OCI-LY1 (cell line): ENCODE results near the gene EVI5L.

Experiments
- H2AFZ ChIP-seq: fragments of 200-600 bp; sonication (generic), shearing (Covaris generic); 2 replicates; pipeline ENCODE4 v1.6.0; 2014; ENCODE audit warnings: antibody characterized with exemption, mild to moderate bottlenecking, low read length
- H3F3A ChIP-seq: fragments of 200-600 bp; sonication (generic), shearing (Covaris generic); 2 replicates; pipeline ENCODE4 v1.6.0; 2014; ENCODE audit warnings: mild to moderate bottlenecking, antibody characterized with exemption, low read length, moderate library complexity; ENCODE audit not compliant: insufficient read depth
- H3K27ac ChIP-seq: fragments of 200-600 bp; sonication (generic); 2 replicates; pipeline ENCODE4 v1.5.1; 2014; ENCODE audit warnings: low read length, mixed run types, mild to moderate bottlenecking, low read depth; ENCODE audit not compliant: poor library complexity, severe bottlenecking
- H3K27me3 ChIP-seq: fragments of 200-600 bp; sonication (generic); 2 replicates; pipeline ENCODE4 v1.6.0; 2014; ENCODE audit warnings: antibody characterized with exemption, mild to moderate bottlenecking, low read length, moderate library complexity; ENCODE audit not compliant: insufficient read depth
- H3K36me3 ChIP-seq: fragments of 200-600 bp; sonication (generic); 2 replicates; pipeline ENCODE4 v1.6.1; 2014; ENCODE audit warnings: mild to moderate bottlenecking, antibody characterized with exemption, low read length, moderate library complexity, mixed read lengths; ENCODE audit not compliant: insufficient read depth
- H3K4me1 ChIP-seq: fragments of 200-600 bp; sonication (generic); 2 replicates; pipeline ENCODE4 v1.5.1; 2014; ENCODE audit warnings: mild to moderate bottlenecking, low read length, moderate library complexity; ENCODE audit not compliant: insufficient read depth, severe bottlenecking
- H3K4me2 ChIP-seq: fragments of 200-600 bp; sonication (generic), shearing (Covaris generic); 2 replicates; pipeline ENCODE4 v1.6.1; 2014; ENCODE audit warnings: low read length
- H3K4me3 ChIP-seq: fragments of 200-600 bp; sonication (generic); 2 replicates; pipeline ENCODE4 v1.5.1; 2014; ENCODE audit warnings: low read length, low read depth, mild to moderate bottlenecking, mixed read lengths; ENCODE audit not compliant: poor library complexity, severe bottlenecking
- H3K79me2 ChIP-seq: fragments of 200-600 bp; shearing (Covaris generic); 2 replicates; pipeline ENCODE4 v1.6.1; 2016; ENCODE audit warnings: mixed run types, low read length, mixed read lengths; ENCODE audit not compliant: insufficient read depth
- H3K9ac ChIP-seq: fragments of 200-600 bp; sonication (generic), shearing (Covaris generic); 2 replicates; pipeline ENCODE4 v1.6.1; 2014; ENCODE audit warnings: mild to moderate bottlenecking, low read length, mixed read lengths
- H3K9me2 ChIP-seq: fragments of 200-600 bp; sonication (generic), shearing (Covaris generic); 2 replicates; pipeline ENCODE4 v1.6.1; 2014; ENCODE audit warnings: low read depth, mild to moderate bottlenecking, low read length, mixed read lengths
- H3K9me3 ChIP-seq: fragments of 200-600 bp; shearing (Covaris generic); 2 replicates; pipeline ENCODE4 v1.6.1; 2014; ENCODE audit warnings: low read length, mixed read lengths
- H4K20me1 ChIP-seq: fragments of 200-600 bp; sonication (generic), shearing (Covaris generic); 2 replicates; pipeline ENCODE4 v1.6.0; 2016; ENCODE audit warnings: mild to moderate bottlenecking, low read length; ENCODE audit not compliant: insufficient read depth
- EZH2 ChIP-seq: fragments of 200-600 bp; sonication (generic), shearing (Covaris generic); IDR thresholded peaks from 2 replicates; pipeline ENCODE4 v1.8.0; 2017; ENCODE audit warnings: borderline replicate concordance, mixed run types, mild to moderate bottlenecking, antibody characterized with exemption, low read length, moderate library complexity, mixed read lengths
- TF ChIP-seq, protein P1 (sequence below): fragments of 200-600 bp; sonication (generic), shearing (Covaris generic); IDR thresholded peaks from 2 replicates; pipeline ENCODE4 v1.5.1; 2017; ENCODE audit warnings: mild to moderate bottlenecking, antibody characterized with exemption, low read length, moderate library complexity, mixed read lengths

EVI5L gene

DNA sequence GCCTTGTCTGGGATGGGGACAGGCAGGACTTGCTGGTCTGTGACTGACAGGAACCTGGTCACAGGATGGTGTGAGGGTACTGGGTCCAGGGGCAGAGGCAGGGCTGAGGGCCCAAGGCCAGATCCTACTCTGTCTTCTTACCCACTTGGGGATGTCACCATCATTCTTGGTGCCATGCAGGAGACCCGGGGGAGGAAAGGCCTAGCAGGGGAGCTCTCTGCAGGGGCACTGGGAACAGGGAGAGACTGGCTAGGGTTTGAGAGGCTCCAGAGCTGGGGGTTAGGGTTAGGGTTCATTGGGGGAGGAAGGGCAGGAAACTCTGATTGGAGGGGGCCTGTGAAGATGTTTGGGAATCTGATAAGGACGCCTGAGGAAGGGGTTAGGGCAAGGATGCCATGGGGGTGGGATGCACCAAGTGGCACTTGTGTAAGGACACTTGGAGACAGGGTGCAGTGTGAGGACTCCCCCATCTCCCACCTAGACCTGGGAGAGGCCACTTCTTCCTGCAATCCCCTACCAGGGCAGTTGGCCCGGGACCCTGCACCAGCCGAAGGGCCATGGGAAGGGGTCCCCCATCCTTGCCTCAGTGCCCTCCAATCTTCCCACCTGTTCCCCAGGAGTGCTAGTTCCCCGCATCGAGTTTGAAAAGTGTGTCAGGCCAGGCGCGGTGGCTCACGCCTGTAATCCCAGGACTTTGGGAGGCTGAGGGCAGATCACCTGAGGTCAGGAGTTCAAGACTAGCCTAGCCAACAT is 37.2 kb downstream of the EVI5L start:
- Histone ChIP-seq H3K4me1 (peaks cover 18% of the 10 kb centered on the region), H3F3A (0 out of 2 replicates have a peak, but pooled peaks cover 3% of the 10 kb centered on the region), H3K4me2 (no peak overlapping the region), H4K20me1 (no peaks in the 10 kb centered on the region), H3K27me3 (no peaks in the 10 kb centered on the region), H2AFZ (no peak overlapping the region), H3K79me2 (no peaks in the 10 kb centered on the region), H3K9me2 (no peaks in the 10 kb centered on the region), H3K9me3 (no peaks in the 10 kb centered on the region), H3K27ac (no peak overlapping the region), H3K9ac (no peak overlapping the region), H3K36me3 (no peaks in the 10 kb centered on the region), H3K4me3 (no peak overlapping the region)
- TF ChIP-seq, protein P1, sequence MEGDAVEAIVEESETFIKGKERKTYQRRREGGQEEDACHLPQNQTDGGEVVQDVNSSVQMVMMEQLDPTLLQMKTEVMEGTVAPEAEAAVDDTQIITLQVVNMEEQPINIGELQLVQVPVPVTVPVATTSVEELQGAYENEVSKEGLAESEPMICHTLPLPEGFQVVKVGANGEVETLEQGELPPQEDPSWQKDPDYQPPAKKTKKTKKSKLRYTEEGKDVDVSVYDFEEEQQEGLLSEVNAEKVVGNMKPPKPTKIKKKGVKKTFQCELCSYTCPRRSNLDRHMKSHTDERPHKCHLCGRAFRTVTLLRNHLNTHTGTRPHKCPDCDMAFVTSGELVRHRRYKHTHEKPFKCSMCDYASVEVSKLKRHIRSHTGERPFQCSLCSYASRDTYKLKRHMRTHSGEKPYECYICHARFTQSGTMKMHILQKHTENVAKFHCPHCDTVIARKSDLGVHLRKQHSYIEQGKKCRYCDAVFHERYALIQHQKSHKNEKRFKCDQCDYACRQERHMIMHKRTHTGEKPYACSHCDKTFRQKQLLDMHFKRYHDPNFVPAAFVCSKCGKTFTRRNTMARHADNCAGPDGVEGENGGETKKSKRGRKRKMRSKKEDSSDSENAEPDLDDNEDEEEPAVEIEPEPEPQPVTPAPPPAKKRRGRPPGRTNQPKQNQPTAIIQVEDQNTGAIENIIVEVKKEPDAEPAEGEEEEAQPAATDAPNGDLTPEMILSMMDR, result no peak
- no peak for TF ChIP-seq EZH2

DNA sequence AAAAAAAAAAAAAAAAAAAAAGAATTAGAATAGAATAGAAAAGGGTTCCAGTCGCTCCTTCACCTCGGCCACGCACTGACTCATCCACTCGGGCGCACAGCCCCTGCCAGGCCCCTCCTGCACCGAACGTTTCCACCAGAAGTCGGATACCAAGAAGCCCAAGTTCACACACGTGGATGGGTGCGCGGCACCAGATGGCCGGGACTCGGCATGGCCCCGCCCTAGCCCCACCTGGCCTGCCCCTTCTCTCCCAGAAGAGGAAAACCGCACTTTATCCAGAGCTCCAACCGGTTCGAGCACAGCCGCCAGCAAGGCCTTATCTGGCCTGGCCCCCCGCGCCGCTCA is 38.3 kb downstream of the EVI5L start:
- Histone ChIP-seq H3K36me3 (no peaks in the 10 kb centered on the region), H3K9me2 (no peaks in the 10 kb centered on the region), H3F3A (0 out of 2 replicates have a peak, but pooled peaks cover 3% of the 10 kb centered on the region), H3K27me3 (no peaks in the 10 kb centered on the region), H3K9ac (no peak overlapping the region), H2AFZ (no peak overlapping the region), H4K20me1 (no peaks in the 10 kb centered on the region), H3K9me3 (no peaks in the 10 kb centered on the region), H3K79me2 (no peaks in the 10 kb centered on the region), H3K4me2 (peak overlapping the region; percentile 73), H3K4me3 (peak overlapping the region; percentile 56), H3K4me1 (peaks cover 18% of the 10 kb centered on the region), H3K27ac (no peak overlapping the region)
- TF ChIP-seq, protein P1, result no peak
- TF ChIP-seq EZH2, result no peak

DNA sequence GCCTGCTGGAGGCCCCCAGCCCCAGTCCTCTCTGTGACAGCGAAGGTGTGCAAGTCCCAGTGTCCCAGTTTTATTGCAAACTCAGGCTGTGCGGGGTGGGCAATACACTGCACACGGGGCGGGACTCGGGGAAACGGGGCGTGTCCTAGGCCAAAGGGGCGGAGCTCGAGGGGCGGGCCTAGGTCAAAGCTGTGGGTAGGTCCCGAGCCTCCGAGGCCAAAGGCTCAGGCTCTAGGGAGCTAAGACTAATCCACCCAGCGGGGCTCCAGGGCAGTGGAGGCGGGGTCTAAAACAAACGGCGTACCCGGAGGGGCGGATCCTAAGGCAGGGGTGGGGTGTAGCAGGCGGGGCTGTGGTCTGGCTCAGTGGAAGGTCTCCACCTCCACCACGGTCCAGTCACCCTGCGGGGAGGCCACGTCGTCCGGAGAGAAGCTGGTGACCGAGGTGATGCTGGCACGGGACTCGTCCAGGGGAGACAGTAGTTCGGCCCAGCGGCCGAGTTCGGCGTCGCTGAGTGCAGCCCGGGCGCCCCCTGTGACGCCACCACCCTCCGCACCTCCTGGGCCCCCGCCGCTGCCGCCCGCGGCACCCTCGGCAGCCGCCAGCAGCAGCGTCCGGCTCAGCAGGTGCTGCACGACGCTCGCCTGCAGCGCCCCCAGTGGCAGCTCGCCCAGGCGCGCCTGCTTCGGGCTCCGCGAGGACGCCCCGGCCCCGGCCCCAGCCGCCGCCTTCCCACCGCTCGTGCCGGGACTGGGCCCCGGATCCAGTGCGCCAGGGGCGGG is 38.8 kb downstream of the EVI5L start:
- 0 out of 2 replicates have a peak, but pooled peaks cover 3% of the 10 kb centered on the region for H3F3A ChIP-seq
- peaks cover 18% of the 10 kb centered on the region for H3K4me1 ChIP-seq
- TF ChIP-seq, protein P1, result peak; percentile 69
- TF ChIP-seq EZH2, result no peak
- H3K9me2 ChIP-seq, result no peaks in the 10 kb centered on the region
- peak overlapping the region; percentile 56 for H3K4me3 ChIP-seq
- no peaks in the 10 kb centered on the region for H3K9me3 ChIP-seq
- H4K20me1 ChIP-seq, result no peaks in the 10 kb centered on the region
- no peaks in the 10 kb centered on the region for H3K79me2 ChIP-seq
- no peak overlapping the region for H2AFZ ChIP-seq
- no peak overlapping the region for H3K27ac ChIP-seq
- H3K36me3 ChIP-seq, result no peaks in the 10 kb centered on the region
- H3K9ac ChIP-seq, result peak overlapping the region; percentile 18; the same call in 1 of the 2 replicates
- H3K4me2 ChIP-seq, result peak overlapping the region; percentile 73
- H3K27me3 ChIP-seq, result no peaks in the 10 kb centered on the region
